GM12873 (cell line): ENCODE results near the gene TSPEAR.

ENCODE experiments used
- CTCF ChIP-seq: IDR thresholded peaks from 2 replicates; pipeline ENCODE4 v1.5.1; 2012; ENCODE audit warnings: low read depth, mild to moderate bottlenecking, moderate library complexity, low read length, control low read depth; ENCODE audit not compliant: insufficient read depth; ENCODE audit errors: missing control alignments

TSPEAR gene

GRCh38 chr21:44471996-44472395 is 239.4 kb downstream of the TSPEAR start:
- no peak for TF ChIP-seq CTCF

GRCh38 chr21:44471341-44471740 is 240.0 kb downstream of the TSPEAR start:
- TF ChIP-seq CTCF: no peak

DNA sequence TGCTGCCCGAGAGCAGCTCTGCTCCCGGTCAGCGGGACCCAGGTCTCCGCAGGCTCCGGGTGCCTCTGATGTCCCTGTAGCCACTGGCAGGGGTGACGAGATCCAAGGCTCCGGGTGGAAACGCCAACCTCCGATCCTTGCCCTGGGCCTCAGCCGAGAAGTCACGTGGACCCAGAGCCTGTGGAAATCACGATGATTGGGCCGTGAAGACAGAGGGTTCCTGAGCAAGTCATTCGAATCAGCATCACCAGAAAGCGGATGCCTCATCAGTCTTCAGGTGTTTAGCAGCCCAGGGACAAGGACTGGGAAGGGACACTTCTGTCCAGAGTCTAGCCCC is 243.5 kb downstream of the TSPEAR start:
- no peak for TF ChIP-seq CTCF

- TF ChIP-seq CTCF: no peak
These were observed 244.1 kb downstream of the TSPEAR start for GRCh38 chr21:44466996-44467858.

DNA sequence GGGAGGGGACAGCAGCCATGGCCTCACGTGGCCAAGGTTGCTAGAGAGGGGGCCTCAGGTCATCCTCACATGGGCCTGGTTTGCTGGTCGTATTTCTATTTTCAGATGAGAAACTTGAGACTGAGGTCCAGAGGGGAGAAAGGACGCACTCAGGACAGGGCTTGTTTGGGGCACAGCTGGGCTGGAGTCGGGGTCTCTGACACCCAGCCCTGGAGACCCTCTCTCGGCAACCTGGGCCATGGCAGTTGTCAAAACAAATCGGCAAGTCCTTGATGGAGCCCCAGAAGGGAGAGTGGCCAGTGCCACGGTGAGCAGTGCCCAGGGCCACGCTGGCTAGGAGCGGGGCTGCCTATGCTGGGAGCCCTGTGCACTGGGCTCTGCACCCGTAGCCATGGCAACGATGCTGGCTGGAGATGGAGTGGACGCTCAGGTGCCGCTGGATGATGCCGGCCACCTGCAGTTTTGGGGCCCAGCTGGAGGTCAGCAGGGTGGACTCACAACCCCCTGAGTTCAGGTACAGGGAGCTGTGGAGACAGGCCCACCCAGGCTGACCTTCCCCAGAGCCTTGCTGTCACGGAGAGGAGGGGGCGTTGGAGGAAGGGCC is 244.9 kb downstream of the TSPEAR start:
- TF ChIP-seq CTCF: no peak

DNA sequence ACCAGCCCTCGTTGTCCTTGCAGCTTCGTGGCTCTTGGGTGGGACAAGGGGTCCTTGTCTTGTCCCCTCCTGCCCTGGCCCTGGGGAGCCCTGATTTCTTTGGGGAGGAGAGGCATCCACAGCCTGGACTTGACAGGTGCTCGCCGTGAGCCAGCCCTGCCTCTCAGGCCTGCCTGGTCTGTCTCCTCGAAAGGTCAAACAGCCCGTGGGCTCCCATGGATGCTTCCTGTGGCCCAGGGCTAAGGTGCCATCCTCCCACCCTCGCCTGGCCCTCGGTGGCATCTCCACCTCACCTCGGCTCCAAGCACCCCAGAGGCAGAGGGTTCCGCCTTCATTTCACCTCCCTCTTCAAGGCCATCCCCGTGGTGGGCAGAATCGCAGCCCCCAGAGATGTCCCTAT is 247.0 kb downstream of the TSPEAR start:
- TF ChIP-seq CTCF: no peak

- TF ChIP-seq CTCF: no peak
These were observed 247.6 kb downstream of the TSPEAR start for GRCh38 chr21:44463724-44464123.
